ENCODE data around the gene KRTAP4-4.
"Not testable (repeated sequence)": the region's sequence is repeated elsewhere in the genome, so short reads cannot be mapped to it uniquely, and the experiment has no call there.

KRTAP4-4 gene

GRCh38 chr17:41133880-41134735, 26.4 kb downstream of the KRTAP4-4 start:
- no peak overlapping the region for H3K4me3 ChIP-seq (ENCODE audit: low read length)
- TF ChIP-seq CTCF (IDR thresholded peaks at IDR 0.05; ENCODE audit: insufficient read depth, low read depth, low read length, missing control alignments) = no peak
- DNase-seq (ENCODE audit: low read depth) = peak; percentile 15

GRCh38 chr17:41131979-41132378, 28.6 kb downstream of the KRTAP4-4 start:
- TF ChIP-seq CTCF (IDR thresholded peaks at IDR 0.05; ENCODE audit: insufficient read depth, low read depth, low read length, missing control alignments) = no peak
- peak; percentile 83 for DNase-seq (ENCODE audit: low read depth)

GRCh38 chr17:41127371-41127770, 33.2 kb downstream of the KRTAP4-4 start:
- peak; percentile 50 for DNase-seq (ENCODE audit: low read depth)
- no peak for TF ChIP-seq CTCF (IDR thresholded peaks at IDR 0.05; ENCODE audit: insufficient read depth, low read depth, low read length, missing control alignments)
- no peak overlapping the region for H3K4me3 ChIP-seq (ENCODE audit: low read length)

More at GRCh38 chr17:41131979-41132378, 28.6 kb downstream of the KRTAP4-4 start:
- no peak overlapping the region for H3K4me3 ChIP-seq (ENCODE audit: low read length)

- H3K4me3 ChIP-seq (ENCODE audit: low read length) = no peak overlapping the region
- no peak for TF ChIP-seq CTCF (IDR thresholded peaks at IDR 0.05; ENCODE audit: insufficient read depth, low read depth, low read length, missing control alignments)
- no peak for DNase-seq (ENCODE audit: low read depth)
Observed at GRCh38 chr17:41126412-41126811, 34.1 kb downstream of the KRTAP4-4 start.

- no peak for DNase-seq (ENCODE audit: low read depth)
- no peak overlapping the region for H3K4me3 ChIP-seq (ENCODE audit: low read length)
- TF ChIP-seq CTCF (IDR thresholded peaks at IDR 0.05; ENCODE audit: insufficient read depth, low read depth, low read length, missing control alignments) = no peak
Observed at GRCh38 chr17:41125064-41125463, 35.5 kb downstream of the KRTAP4-4 start.

- H3K4me3 ChIP-seq (ENCODE audit: low read length); DNase-seq (ENCODE audit: low read depth): not testable (repeated sequence)
Observed at GRCh38 chr17:41123991-41124371, 36.6 kb downstream of the KRTAP4-4 start, which contains the start of gene KRTAP4-12. TSS of gene KRTAP4-12 (minus strand) at chr17:41124182. CDS start at chr17:41124122, 60 bp downstream.

GRCh38 chr17:41123292-41123990, 37.1 kb downstream of the KRTAP4-4 start:
- not testable (repeated sequence) for H3K4me3 ChIP-seq (ENCODE audit: low read length); DNase-seq (ENCODE audit: low read depth)
